BLaER1 (cell line): ENCODE results near the gene CHID1.

Source experiments
- H3K27ac ChIP-seq: shearing (Covaris generic); formaldehyde crosslinking; 2 replicates; pipeline ENCODE4 v1.8.1; 2022
- H3K27me3 ChIP-seq: shearing (Covaris generic); formaldehyde crosslinking; 2 replicates; pipeline ENCODE4 v1.8.1; 2022
- H3K36me3 ChIP-seq: shearing (Covaris generic); formaldehyde crosslinking; 2 replicates; pipeline ENCODE4 v1.8.1; 2022
- H3K4me1 ChIP-seq: shearing (Covaris generic); formaldehyde crosslinking; 2 replicates; pipeline ENCODE4 v1.8.1; 2022
- H3K4me2 ChIP-seq: shearing (Covaris generic); formaldehyde crosslinking; 2 replicates; pipeline ENCODE4 v1.8.1; 2022
- H3K4me3 ChIP-seq: shearing (Covaris generic); formaldehyde crosslinking; 2 replicates; pipeline ENCODE4 v1.8.1; 2022
- H3K9ac ChIP-seq: shearing (Covaris generic); formaldehyde crosslinking; 2 replicates; pipeline ENCODE4 v1.8.1; 2022
- H3K9me3 ChIP-seq: shearing (Covaris generic); formaldehyde crosslinking; 2 replicates; pipeline ENCODE4 v1.8.1; 2022
- H4K20me1 ChIP-seq: shearing (Covaris generic); formaldehyde crosslinking; 2 replicates; pipeline ENCODE4 v1.8.1; 2022
- Cebpa-rat ChIP-seq: shearing (Covaris generic); IDR thresholded peaks from 2 replicates; pipeline ENCODE4 v1.8.1; 2022

The CHID1 gene

GRCh38 chr11:934527-934926 lies 23.9 kb upstream of the CHID1 start:
- H3K9ac ChIP-seq, result no peak overlapping the region
- peaks cover 100% of the 10 kb centered on the region for H4K20me1 ChIP-seq
- H3K27ac ChIP-seq, result 0 out of 2 replicates have a peak overlapping the region, but pooled peaks have one; percentile 18
- no peak overlapping the region for H3K4me3 ChIP-seq
- no peaks in the 10 kb centered on the region for H3K9me3 ChIP-seq
- H3K4me2 ChIP-seq, result no peak overlapping the region
- H3K4me1 ChIP-seq, result peaks cover 76% of the 10 kb centered on the region
- no peak for TF ChIP-seq Cebpa-rat
- no peaks in the 10 kb centered on the region for H3K27me3 ChIP-seq
- peaks cover 38% of the 10 kb centered on the region for H3K36me3 ChIP-seq

GRCh38 chr11:933936-934335 lies 23.3 kb upstream of the CHID1 start:
- Histone ChIP-seq H3K36me3 (peaks cover 44% of the 10 kb centered on the region), H3K4me2 (no peak overlapping the region), H3K4me1 (peaks cover 77% of the 10 kb centered on the region), H3K27ac (no peak overlapping the region), H3K4me3 (no peak overlapping the region), H3K27me3 (no peaks in the 10 kb centered on the region), H3K9me3 (no peaks in the 10 kb centered on the region), H4K20me1 (peaks cover 100% of the 10 kb centered on the region), H3K9ac (peak overlapping the region; percentile 15; the same call in 1 of the 2 replicates)
- TF ChIP-seq Cebpa-rat, result no peak

- H3K4me2 ChIP-seq, result peak overlapping the region; percentile 2; the same call in 1 of the 2 replicates
Measured at GRCh38 chr11:933142-933851, 22.7 kb upstream of the CHID1 start.

GRCh38 chr11:932435-932834 lies 21.8 kb upstream of the CHID1 start:
- TF ChIP-seq Cebpa-rat, result no peak
- H3K27ac ChIP-seq, result no peak overlapping the region

More at GRCh38 chr11:933142-933851, 22.7 kb upstream of the CHID1 start:
- peaks cover 100% of the 10 kb centered on the region for H4K20me1 ChIP-seq
- peaks cover 77% of the 10 kb centered on the region for H3K4me1 ChIP-seq
- H3K9me3 ChIP-seq, result no peaks in the 10 kb centered on the region
- H3K4me3 ChIP-seq, result no peak overlapping the region
- H3K9ac ChIP-seq, result peak overlapping the region; percentile 15; the same call in 1 of the 2 replicates
- TF ChIP-seq Cebpa-rat, result no peak
- H3K36me3 ChIP-seq, result peaks cover 50% of the 10 kb centered on the region
- H3K27me3 ChIP-seq, result no peaks in the 10 kb centered on the region
- no peak overlapping the region for H3K27ac ChIP-seq

GRCh38 chr11:931385-931784 lies 20.8 kb upstream of the CHID1 start:
- H4K20me1 ChIP-seq, result peaks cover 99% of the 10 kb centered on the region
- H3K36me3 ChIP-seq, result peaks cover 45% of the 10 kb centered on the region
- no peak overlapping the region for H3K27ac ChIP-seq
- H3K9me3 ChIP-seq, result no peaks in the 10 kb centered on the region
- peaks cover 76% of the 10 kb centered on the region for H3K4me1 ChIP-seq
- no peak for TF ChIP-seq Cebpa-rat
- H3K9ac ChIP-seq, result no peak overlapping the region
- H3K27me3 ChIP-seq, result no peaks in the 10 kb centered on the region
- peak overlapping the region; percentile 26; the same call in 1 of the 2 replicates for H3K4me2 ChIP-seq
- no peak overlapping the region for H3K4me3 ChIP-seq

More at GRCh38 chr11:932435-932834, 21.8 kb upstream of the CHID1 start:
- Histone ChIP-seq H3K4me3 (no peak overlapping the region), H3K9ac (no peak overlapping the region), H3K27me3 (no peaks in the 10 kb centered on the region), H3K4me2 (0 out of 2 replicates have a peak overlapping the region, but pooled peaks have one; percentile 26), H4K20me1 (peaks cover 100% of the 10 kb centered on the region), H3K4me1 (peaks cover 77% of the 10 kb centered on the region), H3K9me3 (no peaks in the 10 kb centered on the region), H3K36me3 (peaks cover 46% of the 10 kb centered on the region)

GRCh38 chr11:929405-929804 lies 18.8 kb upstream of the CHID1 start:
- TF ChIP-seq Cebpa-rat, result no peak
- H3K36me3 ChIP-seq, result peaks cover 37% of the 10 kb centered on the region
- no peaks in the 10 kb centered on the region for H3K9me3 ChIP-seq
- H3K4me3 ChIP-seq, result no peak overlapping the region
- 0 out of 2 replicates have a peak overlapping the region, but pooled peaks have one; percentile 2 for H3K4me2 ChIP-seq
- no peaks in the 10 kb centered on the region for H3K27me3 ChIP-seq
- no peak overlapping the region for H3K9ac ChIP-seq
- peaks cover 79% of the 10 kb centered on the region for H4K20me1 ChIP-seq
- H3K4me1 ChIP-seq, result peaks cover 78% of the 10 kb centered on the region
- no peak overlapping the region for H3K27ac ChIP-seq

- no peak overlapping the region for H3K9ac ChIP-seq
- no peaks in the 10 kb centered on the region for H3K9me3 ChIP-seq
- peak overlapping the region; percentile 90; the same call in 1 of the 2 replicates for H3K4me2 ChIP-seq
- no peaks in the 10 kb centered on the region for H3K27me3 ChIP-seq
- H3K4me1 ChIP-seq, result peaks cover 78% of the 10 kb centered on the region
- H3K36me3 ChIP-seq, result peaks cover 37% of the 10 kb centered on the region
- no peak overlapping the region for H3K4me3 ChIP-seq
- TF ChIP-seq Cebpa-rat, result no peak
- H3K27ac ChIP-seq, result no peak overlapping the region
- H4K20me1 ChIP-seq, result peaks cover 73% of the 10 kb centered on the region
Measured at GRCh38 chr11:928786-929185, 18.2 kb upstream of the CHID1 start.

GRCh38 chr11:927871-928270 lies 17.3 kb upstream of the CHID1 start:
- TF ChIP-seq Cebpa-rat, result no peak
- no peaks in the 10 kb centered on the region for H3K9me3 ChIP-seq
- no peak overlapping the region for H3K9ac ChIP-seq
- peaks cover 70% of the 10 kb centered on the region for H3K4me1 ChIP-seq
- H3K36me3 ChIP-seq, result peaks cover 30% of the 10 kb centered on the region
- peaks cover 64% of the 10 kb centered on the region for H4K20me1 ChIP-seq
- no peak overlapping the region for H3K27ac ChIP-seq
- H3K4me3 ChIP-seq, result no peak overlapping the region; the same call in 1 of the 2 replicates
- no peaks in the 10 kb centered on the region for H3K27me3 ChIP-seq
- peak overlapping the region; percentile 90 for H3K4me2 ChIP-seq

GRCh38 chr11:926341-926916 lies 15.8 kb upstream of the CHID1 start:
- H3K4me2 ChIP-seq, result peak overlapping the region; percentile 90
- peaks cover 50% of the 10 kb centered on the region for H4K20me1 ChIP-seq
- H3K4me1 ChIP-seq, result peaks cover 56% of the 10 kb centered on the region
- H3K9me3 ChIP-seq, result no peaks in the 10 kb centered on the region
- H3K27me3 ChIP-seq, result no peaks in the 10 kb centered on the region
- H3K4me3 ChIP-seq, result peak overlapping the region; percentile 74
- H3K36me3 ChIP-seq, result peaks cover 25% of the 10 kb centered on the region
- H3K27ac ChIP-seq, result peak overlapping the region; percentile 57
- peak overlapping the region; percentile 82 for H3K9ac ChIP-seq
- TF ChIP-seq Cebpa-rat, result no peak
